ENCODE data around the gene ALLC. TPM values are rescaled to one million over a fixed set of nuclear protein-coding genes. Genes with fewer than 3 reads are reported as not detected.

The ALLC gene
- total RNA-seq, 1 donor from 2014 or later, result not detected

DNA sequence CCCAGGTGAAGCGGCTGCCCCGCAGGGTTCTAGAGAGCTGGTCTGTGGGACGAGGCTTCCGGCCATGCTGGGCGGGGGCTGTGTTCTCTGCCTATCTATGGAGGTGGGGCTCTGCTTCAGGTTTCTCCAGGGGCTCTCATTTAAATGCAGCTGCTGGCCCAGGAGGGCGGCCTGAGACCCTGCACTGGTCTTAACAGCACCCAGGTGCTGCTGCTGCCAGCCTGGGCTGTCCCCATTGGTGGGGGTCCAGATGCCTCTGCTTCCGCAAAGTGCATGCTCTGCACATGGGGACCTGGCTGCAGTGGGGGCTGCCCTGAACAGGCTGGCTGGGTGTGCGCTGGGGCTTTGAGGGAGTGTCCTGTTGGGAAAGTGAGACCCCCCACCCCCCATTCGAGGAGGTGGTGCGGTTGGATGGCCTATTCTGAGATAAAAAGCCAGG, 29.7 kb upstream of the ALLC start:
- H3K4me3 ChIP-seq (ENCODE audit: low read depth, low read length), result no peak overlapping the region
- DNase-seq (ENCODE audit: low read depth), result no peak
- TF ChIP-seq, protein P1, sequence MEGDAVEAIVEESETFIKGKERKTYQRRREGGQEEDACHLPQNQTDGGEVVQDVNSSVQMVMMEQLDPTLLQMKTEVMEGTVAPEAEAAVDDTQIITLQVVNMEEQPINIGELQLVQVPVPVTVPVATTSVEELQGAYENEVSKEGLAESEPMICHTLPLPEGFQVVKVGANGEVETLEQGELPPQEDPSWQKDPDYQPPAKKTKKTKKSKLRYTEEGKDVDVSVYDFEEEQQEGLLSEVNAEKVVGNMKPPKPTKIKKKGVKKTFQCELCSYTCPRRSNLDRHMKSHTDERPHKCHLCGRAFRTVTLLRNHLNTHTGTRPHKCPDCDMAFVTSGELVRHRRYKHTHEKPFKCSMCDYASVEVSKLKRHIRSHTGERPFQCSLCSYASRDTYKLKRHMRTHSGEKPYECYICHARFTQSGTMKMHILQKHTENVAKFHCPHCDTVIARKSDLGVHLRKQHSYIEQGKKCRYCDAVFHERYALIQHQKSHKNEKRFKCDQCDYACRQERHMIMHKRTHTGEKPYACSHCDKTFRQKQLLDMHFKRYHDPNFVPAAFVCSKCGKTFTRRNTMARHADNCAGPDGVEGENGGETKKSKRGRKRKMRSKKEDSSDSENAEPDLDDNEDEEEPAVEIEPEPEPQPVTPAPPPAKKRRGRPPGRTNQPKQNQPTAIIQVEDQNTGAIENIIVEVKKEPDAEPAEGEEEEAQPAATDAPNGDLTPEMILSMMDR (conservative IDR thresholded peaks at IDR 0.05; ENCODE audit: low read depth, low read length), result no peak

DNA sequence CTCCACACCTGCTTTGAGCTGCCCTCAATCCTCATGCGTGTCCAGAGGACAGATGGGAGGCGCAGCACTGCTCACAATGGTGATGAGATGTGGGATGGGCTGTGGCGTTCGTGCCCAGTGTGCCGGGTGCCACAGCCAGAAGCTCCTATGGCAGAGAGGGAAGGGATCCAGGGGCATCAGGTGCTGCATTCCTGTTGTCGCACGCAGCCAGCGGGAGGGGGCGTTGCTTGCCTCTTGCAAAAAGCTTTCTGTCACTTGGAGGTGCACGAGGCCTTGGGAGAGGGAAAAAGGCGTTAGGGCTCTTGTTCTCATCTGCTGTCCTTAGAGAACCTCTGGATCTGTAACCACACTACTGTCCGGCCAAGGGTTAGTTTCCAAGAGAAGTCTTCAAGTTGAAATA, 29.2 kb upstream of the ALLC start:
- no peak overlapping the region for H3K4me3 ChIP-seq (ENCODE audit: low read depth, low read length)
- TF ChIP-seq, protein P1 (conservative IDR thresholded peaks at IDR 0.05; ENCODE audit: low read depth, low read length), result no peak
- DNase-seq (ENCODE audit: low read depth), result no peak

- no peak for DNase-seq (ENCODE audit: low read depth)
- TF ChIP-seq, protein P1 (conservative IDR thresholded peaks at IDR 0.05; ENCODE audit: low read depth, low read length), result no peak
- no peak overlapping the region for H3K4me3 ChIP-seq (ENCODE audit: low read depth, low read length)
Observed at GRCh38 chr2:3630631-3631030, 27.4 kb upstream of the ALLC start.

DNA sequence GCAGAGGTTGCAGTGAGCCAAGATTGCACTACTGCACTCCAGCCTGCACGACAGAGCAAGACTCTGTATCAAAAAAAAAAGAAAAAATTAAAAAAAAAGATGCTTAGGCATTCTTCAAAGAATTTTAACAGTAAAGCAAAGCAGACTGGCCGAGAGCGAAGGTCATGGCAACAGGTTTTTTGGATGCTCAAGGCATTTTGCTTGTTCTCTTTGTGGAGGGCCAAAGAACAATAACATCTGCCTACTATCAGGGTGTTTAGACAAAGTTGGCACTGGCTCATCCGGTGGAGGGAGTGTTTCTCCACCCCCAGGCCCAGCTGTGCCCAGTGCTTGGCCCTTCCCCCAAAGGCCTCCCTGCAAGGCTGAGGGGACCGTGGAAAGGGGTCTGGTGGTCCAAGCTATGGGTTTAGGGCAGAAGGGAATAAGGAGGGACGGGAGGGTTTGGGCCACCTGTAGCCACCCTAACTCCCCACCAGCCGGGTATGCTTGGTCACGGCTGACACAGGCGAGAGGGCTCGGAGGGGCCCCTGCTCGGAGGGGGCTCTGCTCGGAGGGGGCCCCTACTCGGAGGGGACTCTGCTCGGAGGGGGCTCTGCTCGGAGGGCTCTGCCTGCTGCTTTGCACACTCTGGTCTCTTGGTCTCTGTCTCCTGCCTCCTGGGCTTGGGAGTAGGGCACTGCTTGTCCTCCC, 26.7 kb upstream of the ALLC start:
- DNase-seq (ENCODE audit: low read depth), result no peak
- TF ChIP-seq, protein P1 (conservative IDR thresholded peaks at IDR 0.05; ENCODE audit: low read depth, low read length), result no peak
- H3K4me3 ChIP-seq (ENCODE audit: low read depth, low read length), result no peak overlapping the region

DNA sequence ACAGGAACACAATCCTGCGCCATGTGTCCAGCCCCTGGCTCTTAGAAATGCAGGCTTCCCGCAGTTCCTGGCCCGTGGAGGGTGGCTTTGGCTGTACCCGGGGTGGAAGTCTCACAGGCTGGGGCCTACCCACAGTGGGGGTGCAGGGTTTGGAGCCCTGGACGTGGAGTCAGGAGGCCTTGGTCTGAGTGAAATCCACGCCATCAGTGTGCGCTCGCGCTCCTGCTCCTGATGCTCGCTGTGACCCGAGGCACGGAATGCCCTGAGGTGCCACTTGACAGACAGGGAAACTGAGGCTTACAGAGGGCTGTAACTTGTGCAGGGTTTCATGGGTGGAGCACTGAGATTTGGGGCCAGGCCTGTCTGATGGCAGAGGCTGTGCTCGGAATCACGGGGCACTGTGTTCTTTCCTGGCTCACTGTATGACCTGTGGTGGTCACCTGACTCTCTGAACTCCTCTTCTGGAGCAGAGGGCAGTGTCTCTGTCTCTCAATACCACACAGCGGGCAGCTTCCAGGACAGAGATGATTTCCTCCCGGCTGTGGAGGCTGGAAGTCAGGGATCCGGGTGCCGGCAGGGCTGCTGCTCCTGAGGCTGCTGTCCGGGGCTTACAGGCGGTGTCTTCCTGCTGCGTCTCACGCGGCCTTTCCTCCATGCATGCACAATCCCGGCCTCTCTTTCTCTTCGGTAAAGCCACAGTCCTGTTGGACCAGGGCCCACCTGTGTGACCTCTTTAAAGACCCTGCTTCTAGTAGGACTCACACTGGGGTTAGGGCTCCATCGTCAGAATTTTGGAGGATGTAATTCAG, 25.9 kb upstream of the ALLC start:
- no peak for DNase-seq (ENCODE audit: low read depth)
- TF ChIP-seq, protein P1 (conservative IDR thresholded peaks at IDR 0.05; ENCODE audit: low read depth, low read length), result no peak
- H3K4me3 ChIP-seq (ENCODE audit: low read depth, low read length), result no peak overlapping the region

DNA sequence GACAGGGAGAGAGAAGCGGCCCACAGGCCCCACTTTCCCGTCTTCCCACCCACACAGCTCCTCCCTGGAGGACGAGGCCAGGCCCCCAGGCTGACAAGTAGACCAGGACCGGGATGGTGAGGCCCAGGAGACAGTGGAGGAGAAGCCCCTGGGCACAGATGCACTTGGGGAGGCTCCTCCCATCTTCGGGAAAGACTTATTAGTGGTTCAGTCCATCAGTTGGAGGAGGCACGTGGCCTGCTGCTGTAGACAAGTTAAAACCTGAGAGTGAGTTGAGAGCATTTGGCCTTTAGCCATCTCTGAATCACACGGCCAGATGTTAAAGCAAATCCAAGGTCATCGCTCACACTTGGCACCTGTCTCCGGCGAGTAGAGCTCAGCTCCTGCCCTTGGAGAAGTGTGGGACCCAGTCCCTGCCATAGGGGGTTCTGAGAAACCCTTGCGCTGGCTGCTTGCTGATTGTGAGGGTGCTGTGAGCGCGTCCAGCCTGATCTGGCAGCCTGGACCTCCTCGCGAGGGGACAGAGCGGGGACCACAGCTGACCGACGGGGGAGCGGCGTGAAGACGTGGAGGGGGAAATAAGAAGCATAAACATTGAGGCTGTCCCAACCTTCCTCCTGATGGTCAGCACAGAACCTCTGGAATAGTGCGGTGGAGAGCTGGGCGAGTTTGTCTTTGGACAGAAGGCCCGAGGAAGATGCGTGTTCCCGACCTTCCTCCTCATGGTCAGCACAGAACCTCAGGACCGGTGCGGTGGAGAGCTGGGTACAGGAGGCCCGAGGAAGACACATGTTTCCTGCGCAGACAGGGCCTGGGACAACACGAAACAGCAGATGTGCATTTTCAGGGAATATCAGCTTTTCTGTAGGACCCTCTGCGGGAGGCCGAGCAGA, 24.7 kb upstream of the ALLC start:
- no peak for DNase-seq (ENCODE audit: low read depth)
- H3K4me3 ChIP-seq (ENCODE audit: low read depth, low read length), result no peak overlapping the region
- TF ChIP-seq, protein P1 (conservative IDR thresholded peaks at IDR 0.05; ENCODE audit: low read depth, low read length), result no peak
